SK-N-DZ (cell line): Measurements from ENCODE around the gene PRPF40B.

Experiments used
- DNase-seq: peaks from one replicate; pipeline ENCODE4 v3.0.0-alpha.2; 2015; ENCODE audit warnings: low spot score

PRPF40B gene

GRCh38 chr12:49635656-49636055, 12.3 kb downstream of the PRPF40B start:
- no peak for DNase-seq

DNA sequence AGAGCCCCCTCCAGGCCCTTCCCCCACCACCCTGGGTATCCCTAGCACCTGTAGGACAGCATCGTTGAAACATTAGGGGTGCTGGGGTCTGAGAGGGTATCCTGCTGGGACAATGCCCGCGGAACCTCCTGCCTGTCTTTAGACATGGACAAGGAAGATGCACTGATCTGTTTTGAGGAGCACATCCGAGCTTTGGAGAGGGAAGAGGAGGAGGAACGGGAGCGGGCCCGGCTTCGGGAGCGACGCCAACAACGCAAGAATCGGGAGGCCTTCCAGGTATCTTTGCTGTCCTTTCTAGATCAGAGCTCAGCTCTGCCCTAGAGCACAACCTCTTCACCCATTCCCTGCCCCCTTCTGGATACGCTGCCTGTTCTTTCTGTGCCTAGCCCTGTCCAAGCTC, 13.2 kb downstream of the PRPF40B start:
- no peak for DNase-seq

DNA sequence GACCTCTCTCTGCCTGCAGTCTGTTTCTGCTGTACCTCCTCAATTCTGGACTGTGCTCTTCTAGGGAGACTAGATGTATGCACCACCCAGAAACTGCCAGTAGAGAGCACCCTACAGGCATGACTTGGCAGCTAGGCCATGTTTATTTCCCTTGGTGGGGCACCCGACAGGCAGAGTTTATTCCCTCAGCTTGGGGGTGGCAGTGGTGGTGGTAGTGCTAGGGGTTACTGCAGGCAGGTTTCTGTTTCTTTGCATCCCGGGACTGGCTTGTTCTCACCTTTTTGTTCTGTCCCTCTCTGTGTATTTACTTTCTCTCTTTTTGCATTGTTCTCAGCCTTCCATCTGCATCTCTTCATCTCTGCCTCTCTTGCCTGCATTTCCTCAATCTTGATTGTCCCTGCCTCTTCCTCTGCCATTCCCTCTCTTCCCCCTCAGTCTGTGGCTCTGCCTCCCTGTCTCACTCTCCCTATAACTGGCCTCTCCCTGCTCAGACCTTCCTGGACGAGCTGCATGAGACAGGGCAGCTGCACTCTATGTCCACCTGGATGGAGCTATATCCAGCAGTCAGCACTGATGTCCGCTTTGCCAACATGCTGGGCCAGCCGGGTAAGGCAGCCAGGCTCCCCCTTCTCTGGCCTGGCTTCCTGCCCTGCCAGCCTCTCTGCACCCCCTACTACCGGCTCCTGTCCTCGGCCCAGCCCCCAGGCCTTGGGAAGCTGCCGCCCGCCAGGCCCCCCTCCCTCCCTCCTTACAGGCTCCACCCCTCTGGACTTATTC, 13.8 kb downstream of the PRPF40B start:
- DNase-seq, result peak; percentile 80

GRCh38 chr12:49641748-49642369, 18.5 kb downstream of the PRPF40B start:
- no peak for DNase-seq

DNA sequence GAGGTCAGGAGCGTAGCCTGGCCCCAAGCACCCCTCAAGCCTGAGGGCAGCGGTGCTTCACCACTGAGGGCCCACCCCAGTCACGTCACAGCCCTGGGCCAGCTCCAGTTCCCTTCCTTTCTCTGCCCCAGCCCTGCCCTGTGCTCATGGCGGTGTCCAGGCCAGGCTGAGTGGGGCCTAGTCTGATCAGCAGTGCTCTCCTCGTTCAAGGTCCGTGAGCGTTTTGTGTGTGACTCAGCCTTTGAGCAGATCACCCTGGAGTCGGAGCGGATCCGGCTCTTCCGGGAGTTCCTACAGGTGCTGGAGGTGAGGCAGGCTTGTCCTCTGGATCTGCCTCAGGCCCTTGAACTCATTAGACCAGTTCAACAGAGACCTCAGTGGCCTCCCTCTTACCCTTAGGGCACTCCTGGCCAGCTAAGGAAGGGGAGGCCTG, 19.0 kb downstream of the PRPF40B start:
- DNase-seq, result no peak

- no peak for DNase-seq
Observed at GRCh38 chr12:49643135-49643534, 19.8 kb downstream of the PRPF40B start.

- DNase-seq, result no peak
Observed at GRCh38 chr12:49643961-49644619, 20.7 kb downstream of the PRPF40B start.

DNA sequence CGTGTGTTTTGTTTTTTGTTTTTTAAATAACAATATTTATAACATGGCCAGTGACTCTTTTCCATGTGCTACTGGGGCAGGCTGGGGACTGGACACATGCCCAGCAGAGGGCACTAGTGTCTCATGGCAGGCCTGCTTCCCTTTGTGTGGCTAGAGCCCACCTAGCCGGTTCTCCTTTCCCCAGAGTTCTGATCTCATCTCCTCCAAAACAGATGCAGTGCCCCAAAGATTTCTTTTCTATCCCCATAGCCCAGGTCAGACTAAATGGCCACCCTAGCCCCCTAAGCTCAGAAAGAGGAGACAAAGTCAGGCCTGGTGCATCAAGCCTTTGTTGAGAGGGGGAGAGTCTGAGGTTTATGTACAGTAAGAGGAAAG, 21.2 kb downstream of the PRPF40B start:
- peak; percentile 73 for DNase-seq

DNA sequence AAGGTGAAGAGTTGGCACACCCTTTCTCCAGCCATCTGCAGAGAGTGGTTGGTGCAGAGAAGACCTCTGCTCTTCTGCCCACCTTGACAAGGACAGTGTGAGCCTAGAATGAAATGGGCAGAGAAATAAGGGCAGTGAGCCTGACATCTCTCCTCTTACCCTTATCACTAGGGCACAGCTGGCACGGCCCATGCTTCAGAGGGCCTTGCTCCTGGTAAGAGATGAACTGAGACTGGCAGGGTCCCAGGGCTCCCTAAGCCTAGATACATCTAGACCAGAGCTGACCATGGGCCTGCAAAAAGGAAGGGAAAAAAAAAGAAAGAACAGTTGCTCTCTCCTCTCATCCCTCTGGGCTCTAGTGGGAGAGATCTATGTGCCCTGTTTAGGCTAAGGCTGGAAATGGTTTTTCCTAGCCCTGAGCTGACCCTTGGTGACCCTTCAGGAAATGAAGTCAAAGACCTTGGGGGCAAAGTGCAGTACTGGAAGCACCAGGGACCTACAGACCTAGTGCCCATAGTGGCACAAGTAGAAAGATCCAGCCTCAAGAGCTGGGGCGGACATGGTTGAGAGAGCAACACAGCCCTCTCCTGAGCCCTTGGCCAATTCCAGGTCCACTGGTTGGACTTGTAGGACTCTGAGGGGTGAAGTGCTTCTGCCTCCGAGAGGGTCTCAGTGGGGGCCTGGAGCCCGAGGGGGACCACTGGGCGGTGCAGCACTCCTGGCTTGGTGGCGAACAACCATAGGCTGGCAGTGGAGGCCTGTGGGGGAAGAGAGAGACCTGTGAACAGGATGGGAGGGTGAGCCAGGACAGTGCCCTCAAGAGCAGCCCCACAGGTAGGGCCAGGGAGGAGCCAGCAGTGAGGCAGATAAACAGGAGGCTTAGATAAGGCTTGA, 22.0 kb downstream of the PRPF40B start:
- DNase-seq, result no peak

DNA sequence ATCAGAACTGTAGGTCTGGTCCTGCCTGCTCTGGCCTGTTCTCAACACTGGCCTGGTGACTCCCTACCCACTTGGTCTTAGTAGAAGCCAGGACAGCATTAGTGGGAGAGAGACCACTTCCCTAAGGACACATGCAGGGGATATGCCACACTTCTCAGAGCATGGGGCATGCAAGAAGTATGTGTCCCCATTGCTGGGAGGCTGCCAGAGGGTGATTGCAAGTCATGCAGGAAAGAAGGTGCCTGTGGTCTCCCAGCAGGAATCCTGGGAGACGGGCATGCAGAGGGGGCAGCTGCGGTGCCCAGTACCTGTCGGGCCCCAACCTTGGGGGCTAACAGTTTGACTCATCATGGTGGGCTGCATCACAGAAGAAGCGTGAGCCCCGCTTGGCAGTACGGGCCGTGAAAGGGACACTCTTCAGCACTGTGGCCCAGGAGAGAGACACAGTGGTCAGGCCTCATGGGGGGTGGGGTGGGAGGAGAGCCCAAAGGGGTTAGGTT, 23.0 kb downstream of the PRPF40B start:
- no peak for DNase-seq

- DNase-seq, result no peak
Observed at GRCh38 chr12:49646871-49647654, 23.7 kb downstream of the PRPF40B start.

- no peak for DNase-seq
Observed at GRCh38 chr12:49647827-49648711, 24.7 kb downstream of the PRPF40B start.

DNA sequence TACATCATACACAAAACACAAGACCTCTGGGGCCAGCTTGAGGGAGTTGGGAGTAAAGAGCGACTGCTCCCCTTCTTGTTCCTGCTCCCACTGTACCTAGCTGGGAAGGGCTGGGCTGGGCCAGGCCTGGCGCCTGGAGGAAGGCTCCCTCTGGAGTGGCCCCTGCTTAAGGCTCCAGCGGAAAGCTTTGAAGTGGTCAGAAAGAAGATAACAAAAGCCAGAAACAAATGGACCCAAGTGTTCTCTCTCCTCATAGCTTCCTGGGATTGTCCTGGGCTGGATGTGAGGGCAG, 25.3 kb downstream of the PRPF40B start:
- no peak for DNase-seq

GRCh38 chr12:49649445-49649844, 26.1 kb downstream of the PRPF40B start:
- no peak for DNase-seq

DNA sequence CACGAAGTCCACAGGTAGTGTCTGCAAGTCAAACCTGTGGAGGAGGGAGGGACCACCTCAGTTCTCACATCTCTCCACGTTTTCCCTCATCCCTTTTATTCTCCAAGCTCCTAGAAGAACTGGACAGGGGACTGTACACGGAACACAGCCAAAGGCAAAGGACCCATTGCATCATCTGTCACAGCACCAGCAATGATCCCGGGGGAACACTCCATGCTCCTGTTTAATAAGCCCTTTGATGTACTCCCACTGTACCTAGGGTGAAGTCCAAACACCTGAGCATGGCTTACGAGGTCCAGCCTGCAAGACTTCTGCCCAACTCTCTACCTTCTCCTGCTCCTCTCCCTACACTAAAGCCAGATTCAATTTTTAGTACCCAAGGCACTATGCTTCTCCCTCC, 26.5 kb downstream of the PRPF40B start:
- DNase-seq, result no peak

- no peak for DNase-seq
Observed at GRCh38 chr12:49651855-49652254, 28.5 kb downstream of the PRPF40B start.

DNA sequence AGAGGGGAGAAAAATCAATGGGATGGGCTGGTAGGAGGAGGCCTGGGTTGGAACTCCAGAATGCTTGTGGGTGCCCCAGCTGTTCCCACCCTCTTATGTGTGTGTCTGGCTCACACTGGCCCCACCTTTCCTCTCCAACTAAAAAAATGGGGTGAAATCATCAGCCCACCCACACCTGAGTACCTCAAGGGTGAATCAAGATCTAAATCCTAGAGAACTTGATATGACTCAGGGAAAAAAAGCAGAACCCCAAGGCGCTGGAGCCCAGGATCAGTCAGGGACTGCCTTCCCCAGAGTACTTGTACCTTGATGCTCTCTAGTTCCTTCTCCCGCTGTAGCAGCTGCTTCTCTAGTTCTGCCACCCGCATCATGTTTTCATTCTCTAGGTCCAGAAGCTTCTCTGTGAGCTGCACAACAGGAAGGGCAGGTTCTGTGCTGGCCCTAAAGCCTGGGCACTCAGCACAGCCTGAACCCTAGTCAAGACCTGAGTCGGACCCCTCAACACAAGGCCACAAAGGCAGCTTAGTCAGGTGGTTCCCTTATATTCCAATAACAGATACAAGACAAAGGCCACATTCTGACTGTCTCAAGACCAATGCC, 29.7 kb downstream of the PRPF40B start:
- DNase-seq, result no peak

DNA sequence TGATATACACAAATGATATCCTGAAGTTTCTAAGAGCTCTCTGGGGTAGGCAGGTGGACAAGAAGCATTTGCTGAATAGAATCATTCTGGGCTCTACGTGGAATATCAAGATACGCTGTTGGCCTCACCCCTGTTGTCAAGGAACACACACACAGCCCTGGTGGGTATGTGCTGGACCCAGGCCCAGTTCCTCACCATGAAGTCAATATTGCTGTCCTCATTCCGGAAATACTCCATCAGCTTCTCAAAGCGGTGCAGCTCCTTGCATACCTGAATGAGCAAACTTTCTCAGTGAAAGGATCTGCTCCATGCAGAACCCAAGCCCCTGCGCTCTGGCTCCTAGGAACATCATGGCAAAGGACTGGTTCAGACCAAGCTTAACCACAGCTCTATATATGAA, 31.4 kb downstream of the PRPF40B start:
- no peak for DNase-seq

DNA sequence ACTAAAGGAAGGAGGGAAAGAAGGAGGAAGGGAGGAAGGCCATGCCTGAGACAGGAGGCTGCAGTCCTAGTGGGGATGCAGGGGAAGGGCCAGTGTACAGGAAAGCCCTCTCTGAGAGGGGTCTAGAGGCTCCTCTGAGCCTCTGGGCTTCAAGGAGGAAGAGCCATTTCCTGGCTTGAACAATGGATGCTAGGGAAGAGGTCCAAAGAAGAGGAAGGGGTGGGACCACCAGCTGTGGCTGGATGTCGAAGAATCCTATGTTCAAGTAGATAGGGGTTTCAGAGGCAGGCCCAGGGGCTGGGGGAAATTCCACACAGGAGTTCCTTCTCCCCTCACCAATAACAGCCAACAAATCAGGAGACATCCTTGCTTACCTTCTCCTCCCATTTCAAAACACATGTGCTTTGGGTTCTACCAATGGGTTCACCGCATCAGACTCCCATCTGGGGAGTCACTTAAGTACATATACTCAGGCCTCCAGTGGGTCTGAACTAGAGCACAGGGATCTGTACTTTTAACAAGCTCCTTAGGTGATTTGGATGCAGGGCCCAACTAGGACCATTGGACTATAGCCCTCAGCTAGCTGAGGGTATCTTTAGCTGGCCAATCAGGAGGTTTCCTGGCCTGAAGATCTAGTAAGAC, 32.4 kb downstream of the PRPF40B start:
- DNase-seq, result no peak
